BJ (cell line): Measurements from ENCODE around the gene PEX19. TPM values are rescaled to one million over a fixed set of nuclear protein-coding genes. Genes with fewer than 3 reads are reported as not detected.

Experiments
- CTCF ChIA-PET: fragments of 350-600 bp; formaldehyde crosslinking; extraction: SDS; loops from one replicate; lab custom pipeline; 2021; ENCODE audit warnings: antibody characterized with exemption, inconsistent platforms; lab: Yijun Ruan, JAX
- POLR2A ChIA-PET: fragments of 300-600 bp; sonication (Branson Sonifier 250); formaldehyde crosslinking; extraction: SDS; loops from one replicate; lab custom pipeline; 2021; ENCODE audit warnings: antibody characterized with exemption; lab: Charles Lee
- DNase-seq: peaks from one replicate; pipeline ENCODE4 v3.0.0-alpha.2; 2011; ENCODE audit warnings: low read depth
- H3K27me3 ChIP-seq: 2 replicates; pipeline ENCODE4 v1.6.0; 2011; ENCODE audit warnings: low read length; ENCODE audit not compliant: control insufficient read depth, insufficient read depth
- H3K36me3 ChIP-seq: 2 replicates; pipeline ENCODE4 v1.5.1; 2011; ENCODE audit warnings: low read length; ENCODE audit not compliant: control insufficient read depth, insufficient read depth
- H3K4me3 ChIP-seq: 2 replicates; pipeline ENCODE4 v1.5.1; 2011; ENCODE audit warnings: low read depth, mild to moderate bottlenecking, control low read depth, low read length
- CTCF ChIP-seq: IDR thresholded peaks from 2 replicates; pipeline ENCODE4 v1.5.1; 2011; ENCODE audit warnings: low read depth, mild to moderate bottlenecking, control low read depth, inconsistent platforms, low read length, moderate library complexity; ENCODE audit not compliant: insufficient read depth
- polyA plus RNA-seq: library from polyadenylated mRNA; depleted of rRNA; stranded (reverse); fragments of >200 nt; gene quantifications from 2 replicates; pipeline ENCODE4 v1.2.3, GENCODE V29; 2011; rRNA removed
- small RNA-seq: library from RNA; depleted of rRNA; stranded (forward); fragments of <200 nt; gene quantifications from one replicate; pipeline ENCODE3, GENCODE V24; 2012; ENCODE audit warnings: low replicate concordance, low read depth; ENCODE audit not compliant: insufficient read length

The PEX19 gene
- polyA plus RNA-seq, 1 experiment, result 52.6 TPM

DNA sequence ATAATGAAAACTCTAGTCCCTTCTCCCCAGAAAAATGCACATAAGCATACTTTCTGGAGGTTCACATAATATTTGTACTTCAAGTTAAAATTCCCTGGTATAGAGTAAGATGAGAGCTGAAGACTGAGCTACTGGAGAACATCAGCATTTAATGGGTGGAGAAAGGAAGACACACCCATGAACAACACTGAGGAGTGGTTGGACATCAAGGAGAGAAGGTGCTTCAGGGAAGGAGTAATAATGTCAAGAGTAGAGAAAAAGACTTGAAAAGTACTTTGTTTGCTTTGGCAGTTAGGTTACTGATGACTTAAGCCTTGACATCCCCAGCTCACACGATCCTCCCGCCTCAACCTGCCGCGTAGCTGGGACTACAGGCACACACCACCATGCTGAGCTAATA lies 57.9 kb downstream of the PEX19 start:
- ChIA-PET CTCF (interaction anchor here (0.8 to 1.6 kb wide), 5 partner anchors 17 to 126 kb away, joined by 3 to 6 read pairs (median 3); partner anchors contain the start of gene PEA15), POLR2A (no interaction called here)
- no peak for DNase-seq
- H3K4me3 ChIP-seq, result no peak overlapping the region
- no peak for TF ChIP-seq CTCF
- peaks cover 25% of the 10 kb centered on the region for H3K36me3 ChIP-seq
- no peaks in the 10 kb centered on the region for H3K27me3 ChIP-seq

Small RNA genes lying within 50 kb of the gene (small RNA-seq; reads per million reads assigned to genes)
- gene RF00019, result not detected

Other genes with a start within 250 kb of the PEX19 start
- gene KCNJ10, start 215.0 kb downstream of the PEX19 start, polyA plus RNA-seq, result not detected in 2 replicates
- not detected in 2 replicates for gene KCNJ9, start 203.6 kb downstream of the PEX19 start, polyA plus RNA-seq
- 17.4 and 29.7 TPM in 2 replicates for gene IGSF8, start 186.5 kb downstream of the PEX19 start, polyA plus RNA-seq
- gene ATP1A2, start 169.4 kb downstream of the PEX19 start, polyA plus RNA-seq, result 0.49 and 1.1 TPM in 2 replicates
- not detected in 2 replicates for gene ATP1A4, start 133.5 kb downstream of the PEX19 start, polyA plus RNA-seq
- 1.4 and 1.5 TPM in 2 replicates for gene CASQ1, start 94.6 kb downstream of the PEX19 start, polyA plus RNA-seq
- gene PEA15, start 79.7 kb downstream of the PEX19 start, polyA plus RNA-seq, result 937 and 1,035 TPM in 2 replicates
- 84.0 and 87.3 TPM in 2 replicates for gene DCAF8, start 22.6 kb downstream of the PEX19 start, polyA plus RNA-seq
- gene COPA, start 58.1 kb upstream of the PEX19 start, polyA plus RNA-seq, result 267 and 304 TPM in 2 replicates
- gene NCSTN, start 58.2 kb upstream of the PEX19 start, polyA plus RNA-seq, result 214 and 260 TPM in 2 replicates
- gene NHLH1, start 81.9 kb upstream of the PEX19 start, polyA plus RNA-seq, result 0.13 and 0.20 TPM in 2 replicates
- 0.23 and 0.33 TPM in 2 replicates for gene VANGL2, start 115.4 kb upstream of the PEX19 start, polyA plus RNA-seq
- not detected in 2 replicates for gene SLAMF6, start 238.1 kb upstream of the PEX19 start, polyA plus RNA-seq